Sigmoid colon (tissue), 3 donors: ENCODE measurements around the gene ACMSD.

Source experiments
- CTCF ChIP-seq, 4 experiments: fragments of 450-650 bp in 3 of 4; fragments of 200-600 bp in 1 of 4; IDR thresholded peaks; one replicate each; pipeline ENCODE4 v1.5.1; 2016 to 2019; ENCODE audit warnings: antibody characterized with exemption in 4 of 4, mild to moderate bottlenecking in 3 of 4, moderate library complexity in 2 of 4
- POLR2A ChIP-seq, 2 donors: fragments of 450-650 bp; IDR thresholded peaks; one replicate each; pipeline ENCODE4 v1.6.1; 2016; ENCODE audit warnings: antibody characterized with exemption in 2 of 2, mild to moderate bottlenecking in 2 of 2, moderate library complexity in 2 of 2

DNA sequence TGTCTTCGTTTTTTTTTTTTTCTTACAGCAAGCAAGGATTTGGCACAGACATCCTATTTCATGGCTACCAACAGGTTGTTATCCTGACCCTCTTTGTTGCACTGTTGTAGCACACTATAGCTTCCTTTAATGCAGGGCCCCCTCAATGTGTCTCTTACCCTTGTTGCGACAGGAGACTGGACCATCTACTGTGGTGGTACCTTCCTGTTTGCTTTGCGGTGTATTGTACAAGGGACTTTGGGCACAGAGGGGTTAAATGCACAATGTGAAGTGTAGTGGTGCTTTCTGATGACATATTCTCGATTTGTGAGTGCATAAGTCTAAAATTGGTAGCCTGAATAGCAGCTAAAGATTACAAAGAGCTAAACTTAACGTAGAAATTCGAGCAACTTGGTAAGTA is 107.7 kb downstream of the ACMSD start:
- TF ChIP-seq POLR2A (IDR thresholded peaks at IDR 0.05) (no peak), CTCF (IDR thresholded peaks at IDR 0.05) (no peak)
